Lower lobe of right lung (tissue), 2 donors: ENCODE measurements around the gene SPAG8. TPM values are rescaled to one million over a fixed set of nuclear protein-coding genes. Genes with fewer than 3 reads are reported as not detected.

ENCODE experiments used
- ATAC-seq, 2 donors: fragments of 200-7000 bp; cut with Tn5 transposase; one replicate each; pipeline ENCODE4 v1.9.1; 2020 to 2022; ENCODE audit warnings: mild to moderate bottlenecking in 2 of 2, moderate library complexity in 2 of 2
- DNase-seq: peaks from one replicate; pipeline ENCODE4 v3.0.0-alpha.2; 2020
- H3K27ac ChIP-seq: fragments of 200-600 bp; one replicate; pipeline ENCODE4 v1.8.0; 2022
- H3K27me3 ChIP-seq: fragments of 200-600 bp; one replicate; pipeline ENCODE4 v1.8.0; 2022; ENCODE audit warnings: low read depth
- H3K36me3 ChIP-seq: fragments of 200-600 bp; one replicate; pipeline ENCODE4 v1.8.0; 2022; ENCODE audit warnings: mild to moderate bottlenecking
- H3K4me1 ChIP-seq: fragments of 200-600 bp; one replicate; pipeline ENCODE4 v1.8.0; 2022
- H3K4me3 ChIP-seq: fragments of 200-600 bp; one replicate; pipeline ENCODE4 v1.8.0; 2022; ENCODE audit warnings: mild to moderate bottlenecking
- H3K9me3 ChIP-seq: fragments of 200-600 bp; one replicate; pipeline ENCODE4 v1.8.0; 2022
- CTCF ChIP-seq: fragments of 200-600 bp; IDR thresholded peaks from one replicate; pipeline ENCODE4 v1.8.0; 2022; ENCODE audit warnings: antibody characterized with exemption, mild to moderate bottlenecking
- intact Hi-C: fragments of 100-400 bp; cut with DNase I; formaldehyde crosslinking; loops from one replicate; pipeline ENCODE4 v1.11.0; 2022
- total RNA-seq: library from RNA; stranded (reverse); fragmentation: NEBNext Ultra II Directional; extraction: Animal tissue kit (Norgen Biotek cat#: 25700); gene quantifications from one replicate; pipeline ENCODE4 v1.2.1, GENCODE V29; 2021
- donor health status: DM: no; HTN: yes; CAD: no; lungs with severe emphysema.

The SPAG8 gene
- total RNA-seq, 1 donor from 2014 or later = 13.3 TPM

GRCh38 chr9:35814106-35814840, 2.2 kb upstream of the SPAG8 start:
- peak; percentile 33 for TF ChIP-seq CTCF
- ATAC-seq (peak; percentile 66 to 67), DNase-seq (peak; percentile 81)
- intact Hi-C loops = no loop called here
- H3K27me3 ChIP-seq = no peaks in the 10 kb centered on the region
- H3K27ac ChIP-seq = peak overlapping the region; percentile 93
- peaks cover 32% of the 10 kb centered on the region for H3K4me1 ChIP-seq
- peaks cover 9% of the 10 kb centered on the region for H3K36me3 ChIP-seq
- no peaks in the 10 kb centered on the region for H3K9me3 ChIP-seq
- peak overlapping the region; percentile 76 for H3K4me3 ChIP-seq

GRCh38 chr9:35813434-35814105, 1.5 kb upstream of the SPAG8 start:
- ATAC-seq (no peak), DNase-seq (no peak)
- H3K36me3 ChIP-seq = peaks cover 16% of the 10 kb centered on the region
- no peaks in the 10 kb centered on the region for H3K27me3 ChIP-seq
- no peak for TF ChIP-seq CTCF
- no peaks in the 10 kb centered on the region for H3K9me3 ChIP-seq
- H3K27ac ChIP-seq = peak overlapping the region; percentile 93
- peaks cover 32% of the 10 kb centered on the region for H3K4me1 ChIP-seq
- H3K4me3 ChIP-seq = peak overlapping the region; percentile 76
- intact Hi-C loops = no loop called here

DNA sequence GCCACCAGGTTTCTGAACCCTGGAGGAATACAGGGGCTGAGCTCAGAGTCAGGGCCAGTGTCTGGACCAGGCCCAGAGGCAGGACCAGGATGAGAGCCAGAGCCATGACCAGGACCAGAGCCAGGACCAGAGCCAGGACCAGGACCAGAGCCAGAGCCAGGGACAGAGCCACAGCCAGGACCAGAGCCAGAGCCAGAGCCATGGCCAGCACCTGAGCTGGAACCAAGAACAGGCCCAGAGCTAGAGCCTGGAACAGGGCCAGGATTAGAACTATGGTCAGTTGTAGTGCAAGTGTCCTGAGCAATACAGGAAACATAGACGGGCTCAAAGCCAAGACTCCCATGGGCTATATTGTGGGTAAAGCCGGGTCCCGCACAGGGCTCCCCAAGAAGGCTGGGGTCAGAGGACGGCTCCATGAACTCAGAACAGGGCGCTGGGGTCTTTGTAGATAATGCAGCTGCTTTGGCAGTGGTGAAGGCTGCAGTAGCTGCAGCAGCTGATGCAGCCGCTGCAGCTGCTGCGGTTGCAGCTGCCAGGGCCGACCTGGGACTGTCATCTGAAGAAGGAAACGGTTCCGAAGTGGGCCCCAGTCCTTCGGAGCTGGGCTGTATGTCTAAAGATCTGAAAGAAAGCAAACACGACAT, 559 bp downstream of the SPAG8 start:
- TF ChIP-seq CTCF = no peak
- peak overlapping the region; percentile 76 for H3K27ac ChIP-seq

DNA sequence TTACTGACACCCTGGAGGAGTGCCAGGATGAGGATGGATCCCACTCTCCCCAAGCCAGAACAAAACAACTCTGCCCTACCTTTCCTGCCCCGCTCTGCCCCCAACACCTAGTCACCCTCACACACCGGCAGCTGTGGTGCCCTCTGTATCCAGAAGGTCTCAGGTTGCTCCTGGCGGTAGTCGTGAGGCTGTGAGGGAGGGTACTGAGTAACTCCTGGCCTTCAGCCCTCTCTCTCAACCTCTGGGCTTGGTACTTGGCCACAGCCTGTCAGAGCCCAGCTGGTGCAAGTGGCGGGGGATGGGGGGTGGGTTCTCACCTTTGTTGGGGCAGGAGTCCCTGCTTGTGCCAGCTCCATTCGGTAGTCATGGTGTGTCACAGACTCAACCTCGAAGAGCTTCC, 1.9 kb downstream of the SPAG8 start:
- H3K9me3 ChIP-seq = no peaks in the 10 kb centered on the region
- ATAC-seq (no peak), DNase-seq (no peak)
- H3K36me3 ChIP-seq = peaks cover 49% of the 10 kb centered on the region
- H3K4me1 ChIP-seq = peaks cover 32% of the 10 kb centered on the region
- intact Hi-C loops = no loop called here
- no peak overlapping the region for H3K27ac ChIP-seq
- H3K4me3 ChIP-seq = no peak overlapping the region
- TF ChIP-seq CTCF = no peak
- no peaks in the 10 kb centered on the region for H3K27me3 ChIP-seq

More for the DNA sequence above, 559 bp downstream of the SPAG8 start:
- Histone ChIP-seq H3K36me3 (peaks cover 37% of the 10 kb centered on the region), H3K27me3 (no peaks in the 10 kb centered on the region), H3K4me1 (peaks cover 32% of the 10 kb centered on the region), H3K4me3 (peak overlapping the region; percentile 63), H3K9me3 (no peaks in the 10 kb centered on the region)
- DNase-seq (no peak), ATAC-seq (no peak)
- intact Hi-C loops = no loop called here

GRCh38 chr9:35808433-35808832, 3.6 kb downstream of the SPAG8 start:
- intact Hi-C loops = no loop called here
- Histone ChIP-seq H3K27ac (no peak overlapping the region), H3K36me3 (peaks cover 57% of the 10 kb centered on the region), H3K4me3 (no peak overlapping the region), H3K4me1 (peaks cover 22% of the 10 kb centered on the region), H3K9me3 (no peaks in the 10 kb centered on the region), H3K27me3 (no peaks in the 10 kb centered on the region)
- TF ChIP-seq CTCF = no peak
- no peak for ATAC-seq
- DNase-seq = no peak
